GM19397 (cell line): ENCODE data around the gene HRC.
"Not testable (repeated sequence)": the region's sequence is repeated elsewhere in the genome, so short reads cannot be mapped to it uniquely, and the experiment has no call there.

Source experiments
- ATAC-seq: cut with Tn5 transposase; IDR thresholded peaks from one replicate; pipeline ENCODE4 v1.9.1; 2021; ENCODE audit warnings: mild to moderate bottlenecking, moderate library complexity; ENCODE audit not compliant: unreplicated experiment

The HRC gene

GRCh38 chr19:49161987-49162386 lies 6.8 kb upstream of the HRC start:
- no peak for ATAC-seq

GRCh38 chr19:49160450-49161189 lies 5.4 kb upstream of the HRC start:
- ATAC-seq: no peak

- ATAC-seq: no peak
Observed at GRCh38 chr19:49157445-49158224, 2.4 kb upstream of the HRC start, which contains the start of gene TRPM4. Gene TRPM4 (plus strand): TSS chr19:49157792. CDS start chr19:49157867, 75 bp downstream.

GRCh38 chr19:49155820-49156346 lies 687 bp upstream of the HRC start:
- ATAC-seq: no peak

GRCh38 chr19:49154279-49154678 lies 917 bp downstream of the HRC start:
- no peak for ATAC-seq

- no peak for ATAC-seq
Observed at GRCh38 chr19:49153167-49153809, 1.9 kb downstream of the HRC start.

GRCh38 chr19:49152119-49152550 lies 3.1 kb downstream of the HRC start:
- ATAC-seq: no peak

GRCh38 chr19:49151267-49152118 lies 3.7 kb downstream of the HRC start:
- no peak for ATAC-seq

GRCh38 chr19:49150944-49151243 lies 4.3 kb downstream of the HRC start:
- ATAC-seq: no peak

GRCh38 chr19:49150106-49150943 lies 4.9 kb downstream of the HRC start:
- no peak for ATAC-seq

- no peak for ATAC-seq
Observed at GRCh38 chr19:49149652-49150105, 5.5 kb downstream of the HRC start.

- no peak for ATAC-seq
Observed at GRCh38 chr19:49148784-49149651, 6.2 kb downstream of the HRC start.

GRCh38 chr19:49148044-49148682 lies 7.0 kb downstream of the HRC start:
- ATAC-seq: no peak

GRCh38 chr19:49146408-49146770 lies 8.8 kb downstream of the HRC start:
- not testable (repeated sequence) for ATAC-seq

GRCh38 chr19:49145573-49146407 lies 9.4 kb downstream of the HRC start:
- no peak for ATAC-seq

- ATAC-seq: peak; percentile 74
Observed at GRCh38 chr19:49142866-49143335, 12.3 kb downstream of the HRC start.

GRCh38 chr19:49141352-49141751 lies 13.8 kb downstream of the HRC start:
- no peak for ATAC-seq
